A549 (cell line): ENCODE results near the gene DAGLB.

Experiments
- CHD2 ChIP-seq: fragments of 150-350 bp; IDR thresholded peaks from 2 replicates; pipeline ENCODE4 v1.6.1; 2014; ENCODE audit warnings: low read length; ENCODE audit not compliant: partially characterized antibody
- SREBF2 ChIP-seq: fragments of 450-650 bp; IDR thresholded peaks from 2 replicates; pipeline ENCODE4 v1.6.1; 2014; ENCODE audit warnings: mild to moderate bottlenecking, moderate library complexity

DNA sequence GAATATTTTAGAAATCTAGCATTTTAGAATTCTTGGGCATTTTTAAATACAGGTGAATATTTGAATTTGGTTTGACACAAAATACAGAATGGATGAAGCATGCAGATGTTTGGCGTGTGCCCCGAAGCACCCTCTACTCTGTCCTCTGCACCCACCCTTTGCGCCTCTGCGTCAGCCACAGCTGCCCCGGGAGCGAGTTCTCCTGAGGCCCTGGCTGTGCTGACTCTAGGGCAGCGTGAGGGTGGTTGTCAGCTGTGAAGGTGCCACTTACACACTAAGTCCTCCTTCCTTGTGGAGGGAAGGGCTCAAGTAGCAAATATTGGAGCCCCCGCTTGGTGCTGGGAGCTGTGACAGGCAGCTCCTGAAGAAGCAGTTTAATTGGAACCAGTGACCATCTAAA lies 48.4 kb downstream of the DAGLB start:
- no peak for TF ChIP-seq CHD2
- TF ChIP-seq SREBF2 = no peak
